ENCODE results near the gene SENP8.

Gene SENP8

GRCh38 chr15:72141171-72142084, 23.2 kb downstream of the SENP8 start:
- ATAC-seq = no peak
- TF ChIP-seq CREB5 (CRISPR knock-in tag; IDR thresholded peaks at IDR 0.05; ENCODE audit: low read depth) = no peak
- no peak for TF ChIP-seq CSDC2 (CRISPR knock-in tag; IDR thresholded peaks at IDR 0.05)
- no peak for TF ChIP-seq ARNTL (CRISPR knock-in tag; IDR thresholded peaks at IDR 0.05; ENCODE audit: borderline replicate concordance, low read depth)
- TF ChIP-seq OSR1 (CRISPR knock-in tag; IDR thresholded peaks at IDR 0.05) = no peak
- TF ChIP-seq ISL1 (CRISPR knock-in tag; IDR thresholded peaks at IDR 0.05) = peak; percentile 80

GRCh38 chr15:72146221-72146620, 28.0 kb downstream of the SENP8 start:
- TF ChIP-seq PATZ1 (CRISPR knock-in tag; IDR thresholded peaks at IDR 0.05; ENCODE audit: borderline replicate concordance) (no peak), ZC3H10 (CRISPR knock-in tag; IDR thresholded peaks at IDR 0.05) (no peak), OSR1 (CRISPR knock-in tag; IDR thresholded peaks at IDR 0.05) (no peak), TCF4 (CRISPR knock-in tag; IDR thresholded peaks at IDR 0.05; ENCODE audit: borderline replicate concordance) (no peak), CREB5 (CRISPR knock-in tag; IDR thresholded peaks at IDR 0.05; ENCODE audit: low read depth) (no peak), ZFP3 (CRISPR knock-in tag; IDR thresholded peaks at IDR 0.05) (no peak), POU6F1 (CRISPR knock-in tag; IDR thresholded peaks at IDR 0.05; ENCODE audit: borderline replicate concordance, low read depth) (no peak), ZFP30 (CRISPR knock-in tag; IDR thresholded peaks at IDR 0.05) (no peak), PPARA (CRISPR knock-in tag; IDR thresholded peaks at IDR 0.05; ENCODE audit: borderline replicate concordance) (no peak), TOX (CRISPR knock-in tag; IDR thresholded peaks at IDR 0.05; ENCODE audit: borderline replicate concordance) (no peak), ZNF70 (CRISPR knock-in tag; IDR thresholded peaks at IDR 0.05) (no peak), ISL1 (CRISPR knock-in tag; IDR thresholded peaks at IDR 0.05) (no peak)
- no peak for ATAC-seq

GRCh38 chr15:72146934-72147333, 28.7 kb downstream of the SENP8 start:
- no peak for TF ChIP-seq TOX (CRISPR knock-in tag; IDR thresholded peaks at IDR 0.05; ENCODE audit: borderline replicate concordance)
- TF ChIP-seq ARNTL (CRISPR knock-in tag; IDR thresholded peaks at IDR 0.05; ENCODE audit: borderline replicate concordance, low read depth) = no peak
- TF ChIP-seq ZC3H10 (CRISPR knock-in tag; IDR thresholded peaks at IDR 0.05) = no peak
- no peak for TF ChIP-seq ZFP3 (CRISPR knock-in tag; IDR thresholded peaks at IDR 0.05)
- TF ChIP-seq CSRNP3 (CRISPR knock-in tag; IDR thresholded peaks at IDR 0.05) = no peak
- no peak for TF ChIP-seq RARB (CRISPR knock-in tag; IDR thresholded peaks at IDR 0.05)
- ATAC-seq = no peak

- no peak for TF ChIP-seq PATZ1 (CRISPR knock-in tag; IDR thresholded peaks at IDR 0.05; ENCODE audit: borderline replicate concordance)
- TF ChIP-seq POU6F1 (CRISPR knock-in tag; IDR thresholded peaks at IDR 0.05; ENCODE audit: borderline replicate concordance, low read depth) = no peak
- TF ChIP-seq TOX (CRISPR knock-in tag; IDR thresholded peaks at IDR 0.05; ENCODE audit: borderline replicate concordance) = no peak
- no peak for TF ChIP-seq PPARA (CRISPR knock-in tag; IDR thresholded peaks at IDR 0.05; ENCODE audit: borderline replicate concordance)
- no peak for TF ChIP-seq SNAI2 (CRISPR knock-in tag; IDR thresholded peaks at IDR 0.05)
- no peak for ATAC-seq
Observed at GRCh38 chr15:72147418-72147817, 29.2 kb downstream of the SENP8 start.
